GM12864 (cell line): ENCODE results near the gene SCMH1.

Experiments used
- DNase-seq: peaks from one replicate; pipeline ENCODE4 v3.0.0-alpha.2; 2011; ENCODE audit warnings: low read depth
- H3K4me3 ChIP-seq: 2 replicates; pipeline ENCODE4 v1.5.1; 2011; ENCODE audit warnings: mild to moderate bottlenecking, low read depth, low read length, control low read depth
- CTCF ChIP-seq: IDR thresholded peaks from 2 replicates; pipeline ENCODE4 v1.5.1; 2011; ENCODE audit warnings: low read depth, mild to moderate bottlenecking, moderate library complexity, low read length, control low read depth, inconsistent platforms; ENCODE audit errors: missing control alignments

The SCMH1 gene

GRCh38 chr1:41021526-41022308, 220.4 kb downstream of the SCMH1 start, which contains the start of gene SLFNL1:
Gene SLFNL1 (minus strand): TSS chr1:41021725. CDS start chr1:41020660, 1,065 bp downstream.
- DNase-seq, result no peak
- H3K4me3 ChIP-seq, result no peak within 1 kb of the TSS
- no peak for TF ChIP-seq CTCF

GRCh38 chr1:41020654-41021053, 221.5 kb downstream of the SCMH1 start:
- H3K4me3 ChIP-seq, result no peak overlapping the region
- no peak for DNase-seq
- no peak for TF ChIP-seq CTCF

GRCh38 chr1:41020109-41020576, 222.0 kb downstream of the SCMH1 start:
- DNase-seq, result no peak
- no peak for TF ChIP-seq CTCF
- no peak overlapping the region for H3K4me3 ChIP-seq

- TF ChIP-seq CTCF, result no peak
- DNase-seq, result no peak
- no peak overlapping the region for H3K4me3 ChIP-seq
These were observed 222.8 kb downstream of the SCMH1 start for GRCh38 chr1:41019353-41019745.

- H3K4me3 ChIP-seq, result no peak overlapping the region
- DNase-seq, result no peak
- TF ChIP-seq CTCF, result no peak
These were observed 224.1 kb downstream of the SCMH1 start for GRCh38 chr1:41018018-41018410.

GRCh38 chr1:41017141-41018017, 224.7 kb downstream of the SCMH1 start:
- no peak for TF ChIP-seq CTCF
- no peak for DNase-seq

More at GRCh38 chr1:41017141-41018017, 224.7 kb downstream of the SCMH1 start:
- no peak overlapping the region for H3K4me3 ChIP-seq
